NCI-H2227 (cell line): Measurements from ENCODE around the gene ICAM2.
"Not testable (repeated sequence)": the region's sequence is repeated elsewhere in the genome, so short reads cannot be mapped to it uniquely, and the experiment has no call there.

Experiments
- DNase-seq: peaks from one replicate; lab custom pipeline; 2025; ENCODE audit not compliant: unreplicated experiment; lab: John Stamatoyannopoulos, UW

The ICAM2 gene

GRCh38 chr17:64045176-64045575 is 24.7 kb upstream of the ICAM2 start:
- DNase-seq: no peak

- no peak for DNase-seq
Measured at GRCh38 chr17:64042700-64043485, 22.5 kb upstream of the ICAM2 start.

- no peak for DNase-seq
Measured at GRCh38 chr17:64041912-64042311, 21.5 kb upstream of the ICAM2 start.

GRCh38 chr17:64040206-64040605 is 19.8 kb upstream of the ICAM2 start:
- no peak for DNase-seq

GRCh38 chr17:64039106-64039400 is 18.6 kb upstream of the ICAM2 start:
- DNase-seq: no peak

GRCh38 chr17:64038331-64039105 is 18.1 kb upstream of the ICAM2 start:
- no peak for DNase-seq

GRCh38 chr17:64037802-64038201 is 17.4 kb upstream of the ICAM2 start:
- no peak for DNase-seq

GRCh38 chr17:64037180-64037579 is 16.7 kb upstream of the ICAM2 start:
- no peak for DNase-seq

- no peak for DNase-seq
Measured at GRCh38 chr17:64036198-64036922, 15.9 kb upstream of the ICAM2 start.

- no peak for DNase-seq
Measured at GRCh38 chr17:64032081-64032480, 11.6 kb upstream of the ICAM2 start.

GRCh38 chr17:64028874-64029464 is 8.5 kb upstream of the ICAM2 start:
- peak; percentile 61 for DNase-seq

- peak; percentile 89 for DNase-seq
Measured at GRCh38 chr17:64025732-64026294, 5.4 kb upstream of the ICAM2 start.

GRCh38 chr17:64024781-64025731 is 4.6 kb upstream of the ICAM2 start:
- DNase-seq: no peak

GRCh38 chr17:64024215-64024654 is 3.8 kb upstream of the ICAM2 start:
- DNase-seq: peak; percentile 28

GRCh38 chr17:64022611-64023063 is 2.2 kb upstream of the ICAM2 start:
- no peak for DNase-seq

- DNase-seq: not testable (repeated sequence)
Measured at GRCh38 chr17:64019551-64019961, 877 bp downstream of the ICAM2 start.

- DNase-seq: no peak
Measured at GRCh38 chr17:64017381-64017980, 3.0 kb downstream of the ICAM2 start.

GRCh38 chr17:64016974-64017373 is 3.5 kb downstream of the ICAM2 start:
- DNase-seq: no peak

- DNase-seq: no peak
Measured at GRCh38 chr17:64016231-64016784, 4.1 kb downstream of the ICAM2 start.
